ENCODE measurements around the gene TUBG1. TPM values are rescaled to one million over a fixed set of nuclear protein-coding genes. Genes with fewer than 3 reads are reported as not detected.
A peak's percentile ranks its signal among the peaks of the same experiment; 100 is the strongest.
"Not testable (repeated sequence)": the region's sequence is repeated elsewhere in the genome, so short reads cannot be mapped to it uniquely, and the experiment has no call there.

Gene TUBG1
- total and polyA plus RNA-seq, 5 donors from 2014 or later: 7.2 to 13.5 (median 8.8) TPM

DNA sequence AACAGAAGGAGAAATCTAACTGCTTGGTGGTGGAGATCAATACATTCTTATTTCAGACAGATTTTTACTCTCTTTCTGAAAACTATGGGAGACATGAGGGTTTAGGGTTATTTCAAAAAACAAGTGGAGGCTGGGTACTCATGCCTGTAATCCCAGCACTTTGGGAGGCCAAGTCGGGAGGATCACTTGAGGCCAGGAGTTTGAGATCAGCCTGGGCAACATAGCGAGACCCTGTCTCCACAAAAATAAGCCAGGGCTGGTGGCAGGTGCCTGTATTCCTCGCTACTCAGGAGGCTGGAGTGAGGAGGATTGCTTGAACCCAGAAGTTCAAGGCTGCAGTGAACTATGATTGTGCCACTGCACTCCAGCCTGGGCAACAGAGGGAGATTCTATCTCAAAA is 12.5 kb downstream of the TUBG1 start:
- not testable (repeated sequence) for H3K36me3 Mint-ChIP-seq; H3K4me3 Mint-ChIP-seq; H3K9me3 ChIP-seq (ENCODE audit: control insufficient read depth in 2 of 2, low read length in 2 of 2); H3K27ac Mint-ChIP-seq; H3K36me3 ChIP-seq (ENCODE audit: control insufficient read depth, insufficient read depth, low read length); H3K27me3 ChIP-seq (ENCODE audit: control insufficient read depth, insufficient read depth, low read length); H3K4me1 Mint-ChIP-seq; ATAC-seq (ENCODE audit: low read depth in 2 of 2); H3K27ac ChIP-seq (ENCODE audit: insufficient read depth, low read length, poor library complexity, severe bottlenecking); H3K9me3 Mint-ChIP-seq; H3K4me3 ChIP-seq (ENCODE audit: low read depth, low read length); H3K27me3 Mint-ChIP-seq; DNase-seq; H3K4me1 ChIP-seq (ENCODE audit: control insufficient read depth, insufficient read depth, low read length, poor library complexity, severe bottlenecking)

- DNase-seq: no peak
- H3K27me3 ChIP-seq (ENCODE audit: control insufficient read depth, insufficient read depth, low read length): no peaks in the 10 kb centered on the region
- no peak overlapping the region for H3K27ac ChIP-seq (ENCODE audit: insufficient read depth, low read length, poor library complexity, severe bottlenecking)
- no peak for ATAC-seq (ENCODE audit: low read depth in 2 of 2)
- Mint-ChIP-seq H3K36me3 (no peaks in the 10 kb centered on the region), H3K27me3 (no peaks in the 10 kb centered on the region), H3K9me3 (no peaks in the 10 kb centered on the region), H3K4me1 (peaks cover 0 to 4% (median 0%) of the 10 kb centered on the region in 4 donors), H3K27ac (no peak overlapping the region), H3K4me3 (no peak overlapping the region)
- no peak overlapping the region for H3K4me3 ChIP-seq (ENCODE audit: low read depth, low read length)
- H3K4me1 ChIP-seq (ENCODE audit: control insufficient read depth, insufficient read depth, low read length, poor library complexity, severe bottlenecking): no peaks in the 10 kb centered on the region
- no peaks in the 10 kb centered on the region for H3K9me3 ChIP-seq (ENCODE audit: control insufficient read depth in 2 of 2, low read length in 2 of 2)
- no peaks in the 10 kb centered on the region for H3K36me3 ChIP-seq (ENCODE audit: control insufficient read depth, insufficient read depth, low read length)
These were observed 13.8 kb downstream of the TUBG1 start for GRCh38 chr17:42623271-42623670.

- Mint-ChIP-seq H3K36me3 (no peaks in the 10 kb centered on the region), H3K27ac (no peak overlapping the region), H3K27me3 (no peaks in the 10 kb centered on the region), H3K9me3 (no peaks in the 10 kb centered on the region), H3K4me3 (no peak overlapping the region), H3K4me1 (peaks cover 0 to 5% (median 0%) of the 10 kb centered on the region in 4 donors)
- ATAC-seq (ENCODE audit: low read depth in 2 of 2): no peak
- no peaks in the 10 kb centered on the region for H3K4me1 ChIP-seq (ENCODE audit: control insufficient read depth, insufficient read depth, low read length, poor library complexity, severe bottlenecking)
- no peak overlapping the region for H3K27ac ChIP-seq (ENCODE audit: insufficient read depth, low read length, poor library complexity, severe bottlenecking)
- H3K36me3 ChIP-seq (ENCODE audit: control insufficient read depth, insufficient read depth, low read length): no peaks in the 10 kb centered on the region
- H3K9me3 ChIP-seq (ENCODE audit: control insufficient read depth in 2 of 2, low read length in 2 of 2): no peaks in the 10 kb centered on the region
- DNase-seq: peak in 1 of 3 donors; percentile 20
- H3K4me3 ChIP-seq (ENCODE audit: low read depth, low read length): no peak overlapping the region
- no peaks in the 10 kb centered on the region for H3K27me3 ChIP-seq (ENCODE audit: control insufficient read depth, insufficient read depth, low read length)
These were observed 14.5 kb downstream of the TUBG1 start for GRCh38 chr17:42623732-42624596.

DNA sequence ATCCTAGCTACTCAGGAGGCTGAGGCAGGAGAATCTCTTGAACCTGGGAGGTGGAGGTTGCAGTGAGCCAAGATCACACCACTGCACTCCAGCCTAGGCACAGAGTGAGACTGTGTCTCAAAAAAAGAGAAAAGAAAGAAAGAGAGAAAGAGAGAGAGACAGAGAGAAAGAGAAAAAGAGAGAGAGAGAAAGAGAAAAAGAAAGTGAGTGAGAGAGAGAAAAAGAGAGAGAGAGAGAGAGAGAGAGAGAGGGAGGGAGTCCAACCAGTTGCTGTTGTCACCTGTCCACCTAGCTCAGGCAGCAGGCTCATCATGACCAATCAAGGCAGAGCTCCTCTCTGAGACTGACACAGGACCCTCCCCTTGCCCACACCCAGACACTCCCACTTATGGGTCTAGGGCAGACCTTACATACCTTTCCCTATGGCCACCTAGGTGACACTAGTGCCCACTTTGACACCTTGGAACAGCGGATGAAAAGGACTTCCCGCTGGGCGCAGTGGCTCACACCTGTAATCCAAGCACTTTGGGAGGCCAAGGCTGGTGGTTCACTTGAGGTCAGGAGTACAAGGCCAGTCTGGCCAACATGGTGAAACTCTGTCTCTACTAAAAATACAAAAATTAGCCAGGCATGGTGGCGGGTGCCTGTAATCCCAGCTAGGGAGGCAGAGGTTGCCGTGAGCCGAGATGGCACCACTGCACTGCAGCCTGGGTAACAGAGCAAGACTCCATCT is 17.7 kb downstream of the TUBG1 start:
- not testable (repeated sequence) for H3K36me3 Mint-ChIP-seq; H3K4me3 ChIP-seq (ENCODE audit: low read depth, low read length); H3K27ac ChIP-seq (ENCODE audit: insufficient read depth, low read length, poor library complexity, severe bottlenecking); H3K9me3 ChIP-seq (ENCODE audit: control insufficient read depth in 2 of 2, low read length in 2 of 2); H3K27me3 Mint-ChIP-seq; DNase-seq; H3K9me3 Mint-ChIP-seq; H3K36me3 ChIP-seq (ENCODE audit: control insufficient read depth, insufficient read depth, low read length); H3K4me1 ChIP-seq (ENCODE audit: control insufficient read depth, insufficient read depth, low read length, poor library complexity, severe bottlenecking); H3K4me1 Mint-ChIP-seq; H3K4me3 Mint-ChIP-seq; H3K27ac Mint-ChIP-seq; H3K27me3 ChIP-seq (ENCODE audit: control insufficient read depth, insufficient read depth, low read length); ATAC-seq (ENCODE audit: low read depth in 2 of 2)

- no peak for ATAC-seq (ENCODE audit: low read depth in 2 of 2)
- peaks cover 0 to 5% (median 2%) of the 10 kb centered on the region in 4 donors for H3K4me1 Mint-ChIP-seq
- Histone ChIP-seq H3K36me3 (ENCODE audit: control insufficient read depth, insufficient read depth, low read length) (no peaks in the 10 kb centered on the region), H3K4me3 (ENCODE audit: low read depth, low read length) (no peak overlapping the region), H3K27me3 (ENCODE audit: control insufficient read depth, insufficient read depth, low read length) (no peaks in the 10 kb centered on the region), H3K4me1 (ENCODE audit: control insufficient read depth, insufficient read depth, low read length, poor library complexity, severe bottlenecking) (no peaks in the 10 kb centered on the region), H3K9me3 (ENCODE audit: control insufficient read depth in 2 of 2, low read length in 2 of 2) (no peaks in the 10 kb centered on the region), H3K27ac (ENCODE audit: insufficient read depth, low read length, poor library complexity, severe bottlenecking) (no peak overlapping the region)
- H3K27ac Mint-ChIP-seq: no peak overlapping the region
- no peaks in the 10 kb centered on the region for H3K9me3 Mint-ChIP-seq
- H3K4me3 Mint-ChIP-seq: no peak overlapping the region
- DNase-seq: no peak
- no peaks in the 10 kb centered on the region for H3K36me3 Mint-ChIP-seq
- no peaks in the 10 kb centered on the region for H3K27me3 Mint-ChIP-seq
These were observed 20.0 kb downstream of the TUBG1 start for GRCh38 chr17:42629411-42630009.

GRCh38 chr17:42632949-42633444 is 23.5 kb downstream of the TUBG1 start:
- no peaks in the 10 kb centered on the region for H3K27me3 Mint-ChIP-seq
- Histone ChIP-seq H3K27ac (ENCODE audit: insufficient read depth, low read length, poor library complexity, severe bottlenecking) (no peak overlapping the region), H3K9me3 (ENCODE audit: control insufficient read depth in 2 of 2, low read length in 2 of 2) (no peaks in the 10 kb centered on the region), H3K27me3 (ENCODE audit: control insufficient read depth, insufficient read depth, low read length) (no peaks in the 10 kb centered on the region), H3K36me3 (ENCODE audit: control insufficient read depth, insufficient read depth, low read length) (no peaks in the 10 kb centered on the region), H3K4me1 (ENCODE audit: control insufficient read depth, insufficient read depth, low read length, poor library complexity, severe bottlenecking) (no peaks in the 10 kb centered on the region), H3K4me3 (ENCODE audit: low read depth, low read length) (no peak overlapping the region)
- DNase-seq: no peak
- peaks cover 0 to 1% (median 0%) of the 10 kb centered on the region in 7 donors for H3K9me3 Mint-ChIP-seq
- no peaks in the 10 kb centered on the region for H3K36me3 Mint-ChIP-seq
- no peak for ATAC-seq (ENCODE audit: low read depth in 2 of 2)
- peak overlapping the region in 1 of 3 donors; percentile 49 for H3K27ac Mint-ChIP-seq
- peak overlapping the region in 1 of 4 donors; percentile 13 for H3K4me3 Mint-ChIP-seq
- H3K4me1 Mint-ChIP-seq: peaks cover 0 to 5% (median 2%) of the 10 kb centered on the region in 4 donors

- no peak overlapping the region for H3K4me3 Mint-ChIP-seq
- no peak overlapping the region for H3K27ac Mint-ChIP-seq
- Histone ChIP-seq H3K27ac (ENCODE audit: insufficient read depth, low read length, poor library complexity, severe bottlenecking) (no peak overlapping the region), H3K36me3 (ENCODE audit: control insufficient read depth, insufficient read depth, low read length) (no peaks in the 10 kb centered on the region), H3K4me3 (ENCODE audit: low read depth, low read length) (no peak overlapping the region), H3K4me1 (ENCODE audit: control insufficient read depth, insufficient read depth, low read length, poor library complexity, severe bottlenecking) (no peaks in the 10 kb centered on the region), H3K27me3 (ENCODE audit: control insufficient read depth, insufficient read depth, low read length) (no peaks in the 10 kb centered on the region), H3K9me3 (ENCODE audit: control insufficient read depth in 2 of 2, low read length in 2 of 2) (no peaks in the 10 kb centered on the region)
- peaks cover 0 to 5% (median 0%) of the 10 kb centered on the region in 4 donors for H3K4me1 Mint-ChIP-seq
- DNase-seq (no peak), ATAC-seq (ENCODE audit: low read depth in 2 of 2) (no peak)
- no peaks in the 10 kb centered on the region for H3K36me3 Mint-ChIP-seq
- H3K27me3 Mint-ChIP-seq: peaks cover 9% of the 10 kb centered on the region
- H3K9me3 Mint-ChIP-seq: peaks cover 0 to 1% (median 0%) of the 10 kb centered on the region in 7 donors
These were observed 30.1 kb downstream of the TUBG1 start for GRCh38 chr17:42639525-42640113.

All from CD4-positive, CD25-positive, alpha-beta regulatory T cell (primary cell).